ENCODE measurements around the gene SERPINB6.
"Not testable (repeated sequence)": the region's sequence is repeated elsewhere in the genome, so short reads cannot be mapped to it uniquely, and the experiment has no call there.

Gene SERPINB6

DNA sequence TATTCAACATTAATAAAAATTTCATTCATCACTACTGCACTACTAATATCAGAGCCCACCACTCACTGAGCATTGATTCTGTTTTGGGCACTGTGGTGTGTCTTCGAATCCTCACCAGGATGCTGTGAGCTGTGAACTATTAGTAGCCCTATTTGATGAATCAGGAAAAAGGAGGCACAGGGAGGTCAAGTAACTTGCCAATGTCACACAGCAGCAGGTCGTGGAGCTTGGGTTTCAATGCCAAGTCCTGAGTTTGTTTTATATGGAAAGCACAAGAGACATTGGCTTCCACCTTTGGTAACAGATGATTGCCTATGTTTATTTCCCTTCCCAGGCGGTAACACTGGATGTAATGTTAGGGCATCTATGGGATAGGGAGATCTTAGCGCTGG is 43.3 kb upstream of the SERPINB6 start:
- H3K27ac ChIP-seq, result no peak overlapping the region
- no peak for TF ChIP-seq ZFX (IDR thresholded peaks at IDR 0.05)
- TF ChIP-seq, protein P1, sequence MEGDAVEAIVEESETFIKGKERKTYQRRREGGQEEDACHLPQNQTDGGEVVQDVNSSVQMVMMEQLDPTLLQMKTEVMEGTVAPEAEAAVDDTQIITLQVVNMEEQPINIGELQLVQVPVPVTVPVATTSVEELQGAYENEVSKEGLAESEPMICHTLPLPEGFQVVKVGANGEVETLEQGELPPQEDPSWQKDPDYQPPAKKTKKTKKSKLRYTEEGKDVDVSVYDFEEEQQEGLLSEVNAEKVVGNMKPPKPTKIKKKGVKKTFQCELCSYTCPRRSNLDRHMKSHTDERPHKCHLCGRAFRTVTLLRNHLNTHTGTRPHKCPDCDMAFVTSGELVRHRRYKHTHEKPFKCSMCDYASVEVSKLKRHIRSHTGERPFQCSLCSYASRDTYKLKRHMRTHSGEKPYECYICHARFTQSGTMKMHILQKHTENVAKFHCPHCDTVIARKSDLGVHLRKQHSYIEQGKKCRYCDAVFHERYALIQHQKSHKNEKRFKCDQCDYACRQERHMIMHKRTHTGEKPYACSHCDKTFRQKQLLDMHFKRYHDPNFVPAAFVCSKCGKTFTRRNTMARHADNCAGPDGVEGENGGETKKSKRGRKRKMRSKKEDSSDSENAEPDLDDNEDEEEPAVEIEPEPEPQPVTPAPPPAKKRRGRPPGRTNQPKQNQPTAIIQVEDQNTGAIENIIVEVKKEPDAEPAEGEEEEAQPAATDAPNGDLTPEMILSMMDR (conservative IDR thresholded peaks at IDR 0.05), result no peak

DNA sequence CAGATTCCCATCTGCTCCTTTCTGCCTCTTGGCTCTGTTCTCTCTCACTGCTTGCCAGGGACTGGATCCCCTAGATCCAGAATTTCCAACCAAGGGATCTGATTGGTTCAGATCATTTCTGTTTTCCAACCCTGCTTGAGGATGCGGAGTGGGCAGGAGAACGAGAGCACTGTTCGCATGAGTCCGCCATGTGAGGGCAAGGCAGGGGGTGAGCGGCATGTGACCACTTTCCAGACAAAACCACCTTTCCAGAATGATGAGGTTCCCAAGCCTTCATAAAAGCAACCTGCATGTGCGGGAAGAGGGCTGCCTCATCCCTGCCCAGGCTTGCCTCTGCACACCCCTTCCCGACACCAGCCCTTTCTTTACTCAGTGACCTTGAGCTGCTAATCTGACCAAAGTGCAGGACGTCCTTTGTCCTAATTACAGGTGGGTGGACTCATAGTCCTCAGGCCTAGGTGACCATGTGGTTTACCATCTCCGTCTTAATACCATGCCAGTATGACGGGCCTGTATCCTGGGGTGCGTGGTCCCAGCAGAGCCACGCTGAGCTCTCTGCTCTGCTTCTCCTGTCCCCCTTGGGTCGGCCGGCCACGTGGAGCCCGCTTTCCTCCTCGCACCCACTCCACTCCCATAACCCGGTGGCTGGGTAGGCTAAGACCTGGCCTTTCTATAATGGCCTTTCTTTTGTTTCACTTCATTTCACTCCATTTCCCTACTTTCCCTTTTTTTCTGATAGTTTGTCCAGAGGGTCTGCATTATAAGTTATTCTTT is 42.7 kb upstream of the SERPINB6 start:
- TF ChIP-seq, protein P1 (conservative IDR thresholded peaks at IDR 0.05), result no peak
- no peak for TF ChIP-seq ZFX (IDR thresholded peaks at IDR 0.05)
- peak overlapping the region; percentile 10; the same call in 1 of the 2 replicates for H3K27ac ChIP-seq

DNA sequence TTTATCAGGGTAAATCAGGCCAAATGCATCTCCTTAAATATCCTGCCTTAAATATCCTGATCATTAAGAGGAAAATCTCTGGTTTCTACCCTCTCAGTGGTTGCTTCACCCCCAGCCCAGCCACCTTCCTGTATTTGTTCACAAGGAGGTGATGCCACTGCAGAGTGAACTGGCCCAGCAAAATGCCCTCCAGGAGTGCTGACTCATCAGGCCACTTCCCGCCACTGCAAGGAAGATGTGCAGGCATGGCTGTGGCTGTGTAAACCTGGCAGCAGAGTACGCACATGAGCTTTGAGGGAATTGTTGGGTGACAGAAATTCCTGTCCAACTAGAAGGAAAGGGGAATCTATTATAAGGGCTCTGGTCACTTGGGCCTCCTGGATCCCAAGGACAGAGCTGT is 42.1 kb upstream of the SERPINB6 start:
- H3K27ac ChIP-seq, result peak overlapping the region; percentile 10
- no peak for TF ChIP-seq ZFX (IDR thresholded peaks at IDR 0.05)

DNA sequence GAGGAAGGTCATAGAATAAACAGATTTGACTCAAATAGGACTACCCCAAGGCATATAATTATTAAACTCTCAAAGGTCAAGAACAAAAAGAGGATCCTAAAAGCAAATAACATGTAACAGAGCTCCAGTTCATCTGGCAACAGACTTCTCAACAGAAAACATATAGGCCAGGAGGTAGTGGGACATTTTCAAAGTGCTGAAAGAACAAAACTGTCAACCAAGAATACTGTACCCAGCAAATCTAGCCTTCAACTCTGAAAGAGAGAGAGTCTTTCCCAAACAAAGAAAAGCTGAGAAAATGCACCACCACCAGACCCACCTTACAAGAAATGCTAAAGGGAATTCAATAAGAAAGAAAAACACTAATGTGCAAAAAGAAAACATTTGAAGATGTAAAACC is 40.2 kb upstream of the SERPINB6 start:
- H3K27ac ChIP-seq, result no peak overlapping the region
- TF ChIP-seq, protein P1 (conservative IDR thresholded peaks at IDR 0.05), result no peak
- no peak for TF ChIP-seq ZFX (IDR thresholded peaks at IDR 0.05)

DNA sequence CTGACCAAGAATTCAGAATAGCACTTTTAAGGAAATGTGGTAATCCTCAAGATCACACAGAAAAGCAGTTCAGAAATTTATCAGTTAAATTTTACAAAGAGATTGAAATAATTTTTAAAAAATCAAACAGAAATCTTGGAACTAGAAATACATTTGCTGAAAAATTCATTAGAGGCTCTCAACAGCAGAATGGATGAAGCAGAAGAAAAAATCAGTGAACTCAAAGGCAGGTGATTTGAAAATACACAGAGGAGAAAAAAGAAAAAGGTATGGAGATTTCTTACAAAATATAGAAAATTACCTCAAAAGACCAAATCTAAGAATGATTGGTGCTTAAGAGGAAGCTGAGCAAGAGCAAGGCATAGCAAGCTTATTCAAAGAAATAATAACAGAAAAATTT is 39.8 kb upstream of the SERPINB6 start:
- no peak overlapping the region for H3K27ac ChIP-seq
- TF ChIP-seq, protein P1 (conservative IDR thresholded peaks at IDR 0.05), result no peak
- TF ChIP-seq ZFX (IDR thresholded peaks at IDR 0.05), result no peak

DNA sequence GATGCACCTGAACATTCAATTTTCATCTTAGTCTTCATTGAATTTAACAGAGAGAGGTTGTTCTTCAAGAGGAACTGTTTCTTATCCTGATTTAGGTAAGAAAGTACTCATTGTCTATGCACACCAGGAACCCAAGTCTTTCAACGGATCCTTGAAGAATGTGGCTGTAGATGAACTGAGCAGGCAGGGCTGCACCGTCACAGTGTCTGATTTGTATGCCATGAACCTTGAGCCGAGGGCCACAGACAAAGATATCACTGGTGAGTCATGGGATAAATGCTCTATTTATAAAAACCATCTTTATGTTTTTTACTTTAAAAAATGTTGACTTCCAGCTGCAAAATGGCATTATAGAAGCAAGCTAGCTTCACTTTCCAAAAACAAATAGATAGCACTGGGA is 38.6 kb upstream of the SERPINB6 start:
- H3K27ac ChIP-seq, result no peak overlapping the region
- no peak for TF ChIP-seq ZFX (IDR thresholded peaks at IDR 0.05)
- TF ChIP-seq, protein P1 (conservative IDR thresholded peaks at IDR 0.05), result no peak

DNA sequence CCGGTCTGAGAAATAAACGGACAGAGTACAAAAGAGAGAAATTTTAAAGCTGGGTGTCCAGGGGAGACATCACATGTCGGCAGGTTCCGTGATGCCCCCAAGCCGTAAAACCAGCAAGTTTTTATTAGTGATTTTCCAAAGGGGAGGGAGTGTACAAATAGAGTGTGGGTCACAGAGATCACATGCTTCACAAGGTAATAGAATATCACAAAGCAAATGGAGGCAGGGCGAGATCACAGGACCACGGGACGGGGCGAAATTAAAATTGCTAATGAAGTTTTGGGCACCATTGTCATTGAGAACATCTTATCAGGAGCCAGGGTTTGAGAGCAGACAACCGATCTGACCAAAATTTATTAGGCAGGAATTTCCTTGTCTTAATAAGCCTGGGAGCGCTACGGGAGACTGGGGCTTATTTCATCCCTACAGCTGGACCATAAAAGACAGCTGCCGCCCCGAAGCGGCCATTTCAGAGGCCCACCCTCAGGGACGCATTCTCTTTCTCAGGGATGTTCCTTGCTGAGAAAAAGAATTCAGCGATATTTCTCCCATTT is 37.4 kb upstream of the SERPINB6 start:
- not testable (repeated sequence) for H3K27ac ChIP-seq

DNA sequence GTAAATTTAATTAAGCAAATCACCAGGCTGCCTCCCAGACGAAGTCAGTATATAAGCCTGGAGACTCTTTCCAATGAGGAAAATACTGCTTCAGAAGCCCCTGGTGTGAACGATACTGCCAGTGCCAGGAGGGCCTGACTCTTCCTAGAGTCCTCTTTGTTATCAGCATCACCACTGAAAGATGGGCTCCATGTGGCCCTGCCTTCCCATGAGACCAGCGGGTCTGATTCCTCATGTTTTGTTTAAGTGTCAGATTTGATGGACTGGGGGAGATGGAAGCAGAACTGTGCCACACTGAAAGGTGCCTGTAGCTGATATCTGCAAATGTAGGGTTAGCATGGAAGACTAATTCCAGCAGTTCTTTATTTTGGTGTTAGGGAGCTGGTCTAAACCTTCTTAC is 36.2 kb upstream of the SERPINB6 start:
- no peak overlapping the region for H3K27ac ChIP-seq
- TF ChIP-seq ZFX (IDR thresholded peaks at IDR 0.05), result no peak
- TF ChIP-seq, protein P1 (conservative IDR thresholded peaks at IDR 0.05), result no peak
